ENCODE measurements around the gene SLC25A53.
"Not testable (repeated sequence)": the region's sequence is repeated elsewhere in the genome, so short reads cannot be mapped to it uniquely, and the experiment has no call there.

SLC25A53 gene

GRCh38 chrX:104130808-104131207 is 26.0 kb downstream of the SLC25A53 start:
- DNase-seq, result no peak
- no peak for ATAC-seq

- DNase-seq, result no peak
- ATAC-seq, result no peak
Observed at GRCh38 chrX:104126856-104127255, 30.0 kb downstream of the SLC25A53 start.

- peak; percentile 84 for ATAC-seq
- DNase-seq, result no peak
Observed at GRCh38 chrX:104122829-104123228, 34.0 kb downstream of the SLC25A53 start.

- no peak for ATAC-seq
- no peak for DNase-seq
Observed at GRCh38 chrX:104118765-104119164, 38.0 kb downstream of the SLC25A53 start.

GRCh38 chrX:104117759-104118158 is 39.0 kb downstream of the SLC25A53 start:
- DNase-seq (no peak), ATAC-seq (peak; percentile 44)

- peak; percentile 64 for ATAC-seq
- DNase-seq, result peak; percentile 60
Observed at GRCh38 chrX:104113222-104113965, 43.4 kb downstream of the SLC25A53 start.

- peak; percentile 60 for DNase-seq
- ATAC-seq, result peak; percentile 67
Observed at GRCh38 chrX:104112326-104112951, 44.4 kb downstream of the SLC25A53 start, which contains the start of gene ZCCHC18. Gene ZCCHC18, plus strand, starts transcription at chrX:104112523. Its CDS starts 1,589 bp downstream, at chrX:104114112.

GRCh38 chrX:104110491-104111240 is 46.1 kb downstream of the SLC25A53 start:
- not testable (repeated sequence) for DNase-seq
- ATAC-seq, result peak; percentile 48

- DNase-seq (no peak), ATAC-seq (no peak)
Observed at GRCh38 chrX:104108955-104109354, 47.9 kb downstream of the SLC25A53 start.

- ATAC-seq (no peak), DNase-seq (no peak)
Observed at GRCh38 chrX:104105330-104106262, 51.2 kb downstream of the SLC25A53 start.

GRCh38 chrX:104104676-104105075 is 52.1 kb downstream of the SLC25A53 start:
- DNase-seq (no peak), ATAC-seq (no peak)

- ATAC-seq, result no peak
- DNase-seq, result no peak
Observed at GRCh38 chrX:104098919-104099318, 57.9 kb downstream of the SLC25A53 start.

GRCh38 chrX:104098151-104098808 is 58.5 kb downstream of the SLC25A53 start:
- ATAC-seq (no peak), DNase-seq (peak; percentile 41)

GRCh38 chrX:104085919-104086318 is 70.9 kb downstream of the SLC25A53 start:
- ATAC-seq, result no peak

GRCh38 chrX:104085477-104085876 is 71.3 kb downstream of the SLC25A53 start:
- DNase-seq (no peak), ATAC-seq (no peak)

More at GRCh38 chrX:104085919-104086318, 70.9 kb downstream of the SLC25A53 start:
- no peak for DNase-seq

GRCh38 chrX:104084534-104085277 is 72.1 kb downstream of the SLC25A53 start:
- DNase-seq, result no peak
- ATAC-seq, result no peak

GRCh38 chrX:104084063-104084462 is 72.7 kb downstream of the SLC25A53 start:
- ATAC-seq (no peak), DNase-seq (no peak)

GRCh38 chrX:104077854-104078253 is 79.0 kb downstream of the SLC25A53 start:
- not testable (repeated sequence) for ATAC-seq, DNase-seq

- DNase-seq, result not testable (repeated sequence)
- ATAC-seq, result peak; percentile 97
Observed at GRCh38 chrX:104075778-104076445, 80.9 kb downstream of the SLC25A53 start, which contains the start of gene TMSB15C. Gene TMSB15C, minus strand, starts transcription at chrX:104076236.

- not testable (repeated sequence) for DNase-seq, ATAC-seq
Observed at GRCh38 chrX:104062636-104063035, 94.2 kb downstream of the SLC25A53 start.
